CD4-positive, alpha-beta T cell treated with Interleukin-4 for 4 hours (primary cell): ENCODE data around the gene ACCSL.

ENCODE experiments used
- DNase-seq: peaks from one replicate; pipeline ENCODE4 v3.0.0-alpha.2; 2020

Gene ACCSL

GRCh38 chr11:44047931-44048431 lies at the start of gene ACCSL:
ACCSL (plus strand) TSS chr11:44047981; CDS start chr11:44048037, 56 bp downstream.
- no peak for DNase-seq

- DNase-seq = no peak
Measured at GRCh38 chr11:43998308-43998707, 49.5 kb upstream of the ACCSL start.

- no peak for DNase-seq
Measured at GRCh38 chr11:44000731-44001130, 47.0 kb upstream of the ACCSL start.

- DNase-seq = no peak
Measured at GRCh38 chr11:44002191-44003093, 45.3 kb upstream of the ACCSL start.

- DNase-seq = no peak
Measured at GRCh38 chr11:44003736-44004451, 43.9 kb upstream of the ACCSL start.

GRCh38 chr11:44004452-44005062 lies 43.2 kb upstream of the ACCSL start:
- no peak for DNase-seq

- no peak for DNase-seq
Measured at GRCh38 chr11:44005063-44005701, 42.6 kb upstream of the ACCSL start.

- DNase-seq = no peak
Measured at GRCh38 chr11:44005956-44006355, 41.8 kb upstream of the ACCSL start.

GRCh38 chr11:44006917-44007361 lies 40.8 kb upstream of the ACCSL start:
- no peak for DNase-seq

GRCh38 chr11:44007481-44008087 lies 40.2 kb upstream of the ACCSL start:
- DNase-seq = no peak

- no peak for DNase-seq
Measured at GRCh38 chr11:44008088-44008501, 39.7 kb upstream of the ACCSL start.

- DNase-seq = no peak
Measured at GRCh38 chr11:44008698-44009097, 39.1 kb upstream of the ACCSL start.

GRCh38 chr11:44010789-44011251 lies 37.0 kb upstream of the ACCSL start:
- DNase-seq = no peak

GRCh38 chr11:44011797-44012196 lies 36.0 kb upstream of the ACCSL start:
- DNase-seq = no peak

- DNase-seq = no peak
Measured at GRCh38 chr11:44014968-44015623, 32.7 kb upstream of the ACCSL start.

GRCh38 chr11:44015624-44016007 lies 32.2 kb upstream of the ACCSL start:
- no peak for DNase-seq

- no peak for DNase-seq
Measured at GRCh38 chr11:44016131-44016530, 31.6 kb upstream of the ACCSL start.

- no peak for DNase-seq
Measured at GRCh38 chr11:44016546-44017442, 31.0 kb upstream of the ACCSL start.

- no peak for DNase-seq
Measured at GRCh38 chr11:44017443-44018126, 30.2 kb upstream of the ACCSL start.

- no peak for DNase-seq
Measured at GRCh38 chr11:44018127-44018521, 29.7 kb upstream of the ACCSL start.
